Measurements from ENCODE around the gene JCHAIN. TPM values are rescaled to one million over a fixed set of nuclear protein-coding genes. Genes with fewer than 3 reads are reported as not detected.

The JCHAIN gene
- total RNA-seq, 2 donors from 2014 or later, result 39.7 TPM; not detected in 1

GRCh38 chr4:70614184-70614555 is 52.1 kb downstream of the JCHAIN start:
- no peak overlapping the region for H3K4me3 Mint-ChIP-seq
- H3K27me3 Mint-ChIP-seq, result peaks cover 10 to 11% of the 10 kb centered on the region in 2 donors
- ATAC-seq (no peak), DNase-seq (ENCODE audit: low spot score) (no peak)
- no peaks in the 10 kb centered on the region for H3K9me3 Mint-ChIP-seq
- no peak overlapping the region for H3K27ac Mint-ChIP-seq
- no peaks in the 10 kb centered on the region for H3K4me1 Mint-ChIP-seq (ENCODE audit: low read depth in 2 of 2)
- H3K36me3 Mint-ChIP-seq, result no peaks in the 10 kb centered on the region

- H3K27ac Mint-ChIP-seq, result no peak overlapping the region
- H3K4me1 Mint-ChIP-seq (ENCODE audit: low read depth in 2 of 2), result no peaks in the 10 kb centered on the region
- H3K4me3 Mint-ChIP-seq, result no peak overlapping the region
- no peaks in the 10 kb centered on the region for H3K36me3 Mint-ChIP-seq
- peaks cover 11% of the 10 kb centered on the region in 2 donors for H3K27me3 Mint-ChIP-seq
- ATAC-seq (no peak), DNase-seq (ENCODE audit: low spot score) (no peak)
- H3K9me3 Mint-ChIP-seq, result no peaks in the 10 kb centered on the region
Measured at GRCh38 chr4:70613306-70614183, 52.8 kb downstream of the JCHAIN start.

GRCh38 chr4:70608324-70608723 is 58.0 kb downstream of the JCHAIN start:
- no peaks in the 10 kb centered on the region for H3K9me3 Mint-ChIP-seq
- H3K4me3 Mint-ChIP-seq, result no peak overlapping the region
- peaks cover 3 to 6% of the 10 kb centered on the region in 2 donors for H3K27me3 Mint-ChIP-seq
- H3K36me3 Mint-ChIP-seq, result no peaks in the 10 kb centered on the region
- H3K4me1 Mint-ChIP-seq (ENCODE audit: low read depth in 2 of 2), result no peaks in the 10 kb centered on the region
- DNase-seq (ENCODE audit: low spot score), result no peak
- no peak for ATAC-seq
- H3K27ac Mint-ChIP-seq, result no peak overlapping the region

GRCh38 chr4:70607334-70607853 is 58.9 kb downstream of the JCHAIN start:
- Mint-ChIP-seq H3K27ac (no peak overlapping the region), H3K4me3 (no peak overlapping the region), H3K36me3 (no peaks in the 10 kb centered on the region), H3K9me3 (no peaks in the 10 kb centered on the region), H3K4me1 (ENCODE audit: low read depth in 2 of 2) (no peaks in the 10 kb centered on the region), H3K27me3 (peaks cover 3 to 6% of the 10 kb centered on the region in 2 donors)
- ATAC-seq (no peak), DNase-seq (ENCODE audit: low spot score) (no peak)

GRCh38 chr4:70606459-70606858 is 59.8 kb downstream of the JCHAIN start:
- no peaks in the 10 kb centered on the region for H3K36me3 Mint-ChIP-seq
- no peak overlapping the region for H3K27ac Mint-ChIP-seq
- DNase-seq (ENCODE audit: low spot score), result no peak
- no peak for ATAC-seq
- H3K4me3 Mint-ChIP-seq, result no peak overlapping the region
- no peaks in the 10 kb centered on the region for H3K4me1 Mint-ChIP-seq (ENCODE audit: low read depth in 2 of 2)
- H3K9me3 Mint-ChIP-seq, result no peaks in the 10 kb centered on the region
- peaks cover 0 to 6% of the 10 kb centered on the region in 2 donors for H3K27me3 Mint-ChIP-seq

Other genes with a start within 250 kb of the JCHAIN start
- not detected for gene MUC7, start 194.3 kb downstream of the JCHAIN start, total RNA-seq
- not detected for gene AMTN, start 147.9 kb downstream of the JCHAIN start, total RNA-seq
- not detected for gene AMBN, start 74.3 kb downstream of the JCHAIN start, total RNA-seq
- not detected for gene ENAM, start 37.8 kb downstream of the JCHAIN start, total RNA-seq
- 10 to 100 TPM; 33.8 to 49.8 TPM for gene UTP3, start 22.0 kb upstream of the JCHAIN start, total RNA-seq
- 10 to 100 TPM; 17.7 to 26.3 TPM for gene RUFY3, start 55.5 kb upstream of the JCHAIN start, total RNA-seq
- gene GRSF1, start 173.4 kb upstream of the JCHAIN start, total RNA-seq, result 10 to 100 TPM; 56.7 to 71.9 TPM
- gene MOB1B, start 235.9 kb upstream of the JCHAIN start, total RNA-seq, result 10 to 100 TPM; 14.4 to 17.8 TPM